HEK293 (cell line): ENCODE results near the gene GAL3ST1.

ENCODE experiments used
- CTCF ChIA-PET: fragments of 350-600 bp; formaldehyde crosslinking; extraction: SDS; loops from one replicate; lab custom pipeline; 2021; ENCODE audit warnings: antibody characterized with exemption; lab: Yijun Ruan, JAX
- POLR2A ChIA-PET: fragments of 300-600 bp; formaldehyde crosslinking; extraction: SDS; loops from one replicate; lab custom pipeline; 2020; ENCODE audit warnings: antibody characterized with exemption, inconsistent platforms; lab: Yijun Ruan, JAX
- H3K27ac ChIP-seq: fragments of 200-500 bp; sonication (Bioruptor generic); 2 replicates; pipeline ENCODE4 v1.5.1; 2014; ENCODE audit warnings: low read depth, low read length, control low read depth, inconsistent platforms; ENCODE audit errors: extremely low read depth
- H3K36me3 ChIP-seq, 2 experiments: fragments of 200-500 bp in 1 of 2; sonication (Bioruptor generic) in 1 of 2; 1 replicate in 1 of 2; 2 replicates in 1 of 2; pipeline ENCODE4 v1.5.1; 2014 to 2017; ENCODE audit warnings: inconsistent platforms in 2 of 2, low read length in 2 of 2; ENCODE audit not compliant: control insufficient read depth in 2 of 2, insufficient read depth in 1 of 2
- H3K4me1 ChIP-seq: fragments of 200-500 bp; sonication (Bioruptor generic); 2 replicates; pipeline ENCODE4 v1.5.1; 2014; ENCODE audit warnings: mild to moderate bottlenecking, low read length, inconsistent platforms; ENCODE audit not compliant: control insufficient read depth, insufficient read depth
- H3K4me3 ChIP-seq: 2 replicates; pipeline ENCODE4 v1.5.1; 2011; ENCODE audit warnings: low read depth, mild to moderate bottlenecking, control low read depth, low read length, moderate library complexity
- H3K9me3 ChIP-seq: fragments of 200-500 bp; sonication (Bioruptor generic); 2 replicates; pipeline ENCODE4 v1.5.1; 2014; ENCODE audit warnings: low read depth, low read length, inconsistent platforms; ENCODE audit not compliant: control insufficient read depth, insufficient read depth
- FEZF1 ChIP-seq: fragments of 450-650 bp; formaldehyde crosslinking; IDR thresholded peaks from 2 replicates; pipeline ENCODE4 v1.5.1; 2016; ENCODE audit warnings: missing biosample characterization, missing genetic modification characterization
- GLI2 ChIP-seq: fragments of 450-650 bp; formaldehyde crosslinking; IDR thresholded peaks from 2 replicates; pipeline ENCODE4; 2017; ENCODE audit warnings: missing biosample characterization, missing genetic modification characterization, low read depth, borderline replicate concordance
- GLI4 ChIP-seq: fragments of 450-650 bp; formaldehyde crosslinking; IDR thresholded peaks from 2 replicates; pipeline ENCODE4 v1.5.1; 2016; ENCODE audit warnings: missing biosample characterization, missing genetic modification characterization
- GLIS1 ChIP-seq: fragments of 450-650 bp; formaldehyde crosslinking; IDR thresholded peaks from 2 replicates; pipeline ENCODE4 v1.5.1; 2016; ENCODE audit warnings: missing biosample characterization, missing genetic modification characterization
- INSM2 ChIP-seq: fragments of 450-650 bp; formaldehyde crosslinking; IDR thresholded peaks from 2 replicates; pipeline ENCODE4 v1.5.1; 2016; ENCODE audit warnings: missing biosample characterization, missing genetic modification characterization
- SP2 ChIP-seq: fragments of 450-650 bp; formaldehyde crosslinking; IDR thresholded peaks from 2 replicates; pipeline ENCODE4 v1.5.1; 2016; ENCODE audit warnings: missing biosample characterization, missing genetic modification characterization
- SP3 ChIP-seq: fragments of 450-650 bp; formaldehyde crosslinking; IDR thresholded peaks from 2 replicates; pipeline ENCODE4 v1.5.1; 2016; ENCODE audit warnings: missing biosample characterization, missing genetic modification characterization
- YY1 ChIP-seq: fragments of 450-650 bp; formaldehyde crosslinking; IDR thresholded peaks from 2 replicates; pipeline ENCODE4 v1.5.1; 2018; ENCODE audit warnings: missing biosample characterization, missing genetic modification characterization
- ZEB2 ChIP-seq: fragments of 450-650 bp; formaldehyde crosslinking; IDR thresholded peaks from 2 replicates; pipeline ENCODE4 v1.5.1; 2016; ENCODE audit warnings: missing biosample characterization, missing genetic modification characterization
- ZNF157 ChIP-seq: fragments of 450-650 bp; formaldehyde crosslinking; IDR thresholded peaks from 2 replicates; pipeline ENCODE4 v1.5.1; 2016; ENCODE audit warnings: missing biosample characterization, missing genetic modification characterization
- ZNF2 ChIP-seq: fragments of 450-650 bp; formaldehyde crosslinking; IDR thresholded peaks from 2 replicates; pipeline ENCODE4 v1.5.1; 2016; ENCODE audit warnings: missing biosample characterization, missing genetic modification characterization
- ZNF223 ChIP-seq: fragments of 450-650 bp; formaldehyde crosslinking; IDR thresholded peaks from 2 replicates; pipeline ENCODE4 v1.5.1; 2016; ENCODE audit warnings: missing biosample characterization, missing genetic modification characterization
- ZNF335 ChIP-seq: fragments of 450-650 bp; formaldehyde crosslinking; conservative IDR thresholded peaks from 2 replicates; pipeline ENCODE4 v1.5.1; 2016; ENCODE audit warnings: missing biosample characterization, missing genetic modification characterization
- ZNF433 ChIP-seq: fragments of 450-650 bp; formaldehyde crosslinking; IDR thresholded peaks from 2 replicates; pipeline ENCODE4 v1.5.1; 2016; ENCODE audit warnings: missing biosample characterization, missing genetic modification characterization, low read depth
- ZNF473 ChIP-seq: fragments of 450-650 bp; formaldehyde crosslinking; IDR thresholded peaks from 2 replicates; pipeline ENCODE4 v1.5.1; 2017; ENCODE audit warnings: missing biosample characterization, missing genetic modification characterization
- ZNF510 ChIP-seq: fragments of 450-650 bp; formaldehyde crosslinking; IDR thresholded peaks from 2 replicates; pipeline ENCODE4 v1.5.1; 2018; ENCODE audit warnings: mild to moderate bottlenecking, missing genetic modification characterization, missing biosample characterization; ENCODE audit not compliant: insufficient replicate concordance
- ZNF571 ChIP-seq: fragments of 450-650 bp; formaldehyde crosslinking; IDR thresholded peaks from 2 replicates; pipeline ENCODE4 v1.5.0; 2017; ENCODE audit warnings: missing biosample characterization, missing genetic modification characterization
- ZNF600 ChIP-seq: fragments of 450-650 bp; formaldehyde crosslinking; IDR thresholded peaks from 2 replicates; pipeline ENCODE4 v1.5.1; 2016; ENCODE audit warnings: missing biosample characterization, missing genetic modification characterization
- ZNF623 ChIP-seq: fragments of 450-650 bp; formaldehyde crosslinking; IDR thresholded peaks from 2 replicates; pipeline ENCODE4 v1.5.1; 2016; ENCODE audit warnings: missing biosample characterization, missing genetic modification characterization
- ZNF768 ChIP-seq: fragments of 450-650 bp; formaldehyde crosslinking; IDR thresholded peaks from 2 replicates; pipeline ENCODE4 v1.5.1; 2018; ENCODE audit warnings: missing biosample characterization, mild to moderate bottlenecking, missing genetic modification characterization
- ZNF777 ChIP-seq: fragments of 450-650 bp; formaldehyde crosslinking; IDR thresholded peaks from 2 replicates; pipeline ENCODE4 v1.5.1; 2017; ENCODE audit warnings: missing biosample characterization, missing genetic modification characterization, borderline replicate concordance
- ZSCAN30 ChIP-seq: fragments of 450-650 bp; IDR thresholded peaks from 2 replicates; pipeline ENCODE4 v1.5.1; 2018; ENCODE audit warnings: missing biosample characterization, mild to moderate bottlenecking, missing genetic modification characterization, moderate library complexity
- TF ChIP-seq, protein P1 (sequence below): fragments of 450-650 bp; formaldehyde crosslinking; IDR thresholded peaks from 2 replicates; pipeline ENCODE4 v1.5.1; 2016; ENCODE audit warnings: missing biosample characterization, missing genetic modification characterization, borderline replicate concordance
- TF ChIP-seq, protein P2 (sequence below): fragments of 450-650 bp; formaldehyde crosslinking; IDR thresholded peaks from 2 replicates; pipeline ENCODE4 v1.5.1; 2016; ENCODE audit warnings: missing biosample characterization, missing genetic modification characterization, borderline replicate concordance

Gene GAL3ST1

DNA sequence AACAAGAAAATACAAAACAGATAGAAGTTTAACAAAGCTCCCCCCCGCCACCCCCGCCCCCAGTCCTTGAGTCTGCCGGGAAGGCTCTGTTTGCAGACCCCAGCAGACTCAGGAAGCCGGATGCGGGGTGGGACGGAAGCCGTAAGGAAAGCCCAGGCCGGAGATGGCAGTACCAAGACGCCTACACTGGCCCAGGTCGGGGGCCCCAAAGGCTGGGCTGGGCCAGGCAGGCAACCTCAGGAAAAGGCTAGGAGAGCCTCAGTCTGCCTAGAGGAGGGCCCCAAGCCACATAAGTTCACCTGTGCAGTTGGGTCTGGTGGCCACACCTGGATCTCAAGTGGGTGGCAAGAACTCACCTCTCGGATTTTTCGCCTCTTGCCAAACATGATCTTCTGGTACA is 4.0 kb upstream of the GAL3ST1 start (continued):
- TF ChIP-seq ZNF473 (tag by site-specific recombination) (no peak), ZNF335 (tag by site-specific recombination) (no peak), GLI2 (no peak), ZNF768 (tag by site-specific recombination) (no peak), INSM2 (tag by site-specific recombination) (no peak), ZEB2 (tag by site-specific recombination) (no peak), ZNF623 (no peak), ZNF157 (no peak)
- TF ChIP-seq, protein P1, sequence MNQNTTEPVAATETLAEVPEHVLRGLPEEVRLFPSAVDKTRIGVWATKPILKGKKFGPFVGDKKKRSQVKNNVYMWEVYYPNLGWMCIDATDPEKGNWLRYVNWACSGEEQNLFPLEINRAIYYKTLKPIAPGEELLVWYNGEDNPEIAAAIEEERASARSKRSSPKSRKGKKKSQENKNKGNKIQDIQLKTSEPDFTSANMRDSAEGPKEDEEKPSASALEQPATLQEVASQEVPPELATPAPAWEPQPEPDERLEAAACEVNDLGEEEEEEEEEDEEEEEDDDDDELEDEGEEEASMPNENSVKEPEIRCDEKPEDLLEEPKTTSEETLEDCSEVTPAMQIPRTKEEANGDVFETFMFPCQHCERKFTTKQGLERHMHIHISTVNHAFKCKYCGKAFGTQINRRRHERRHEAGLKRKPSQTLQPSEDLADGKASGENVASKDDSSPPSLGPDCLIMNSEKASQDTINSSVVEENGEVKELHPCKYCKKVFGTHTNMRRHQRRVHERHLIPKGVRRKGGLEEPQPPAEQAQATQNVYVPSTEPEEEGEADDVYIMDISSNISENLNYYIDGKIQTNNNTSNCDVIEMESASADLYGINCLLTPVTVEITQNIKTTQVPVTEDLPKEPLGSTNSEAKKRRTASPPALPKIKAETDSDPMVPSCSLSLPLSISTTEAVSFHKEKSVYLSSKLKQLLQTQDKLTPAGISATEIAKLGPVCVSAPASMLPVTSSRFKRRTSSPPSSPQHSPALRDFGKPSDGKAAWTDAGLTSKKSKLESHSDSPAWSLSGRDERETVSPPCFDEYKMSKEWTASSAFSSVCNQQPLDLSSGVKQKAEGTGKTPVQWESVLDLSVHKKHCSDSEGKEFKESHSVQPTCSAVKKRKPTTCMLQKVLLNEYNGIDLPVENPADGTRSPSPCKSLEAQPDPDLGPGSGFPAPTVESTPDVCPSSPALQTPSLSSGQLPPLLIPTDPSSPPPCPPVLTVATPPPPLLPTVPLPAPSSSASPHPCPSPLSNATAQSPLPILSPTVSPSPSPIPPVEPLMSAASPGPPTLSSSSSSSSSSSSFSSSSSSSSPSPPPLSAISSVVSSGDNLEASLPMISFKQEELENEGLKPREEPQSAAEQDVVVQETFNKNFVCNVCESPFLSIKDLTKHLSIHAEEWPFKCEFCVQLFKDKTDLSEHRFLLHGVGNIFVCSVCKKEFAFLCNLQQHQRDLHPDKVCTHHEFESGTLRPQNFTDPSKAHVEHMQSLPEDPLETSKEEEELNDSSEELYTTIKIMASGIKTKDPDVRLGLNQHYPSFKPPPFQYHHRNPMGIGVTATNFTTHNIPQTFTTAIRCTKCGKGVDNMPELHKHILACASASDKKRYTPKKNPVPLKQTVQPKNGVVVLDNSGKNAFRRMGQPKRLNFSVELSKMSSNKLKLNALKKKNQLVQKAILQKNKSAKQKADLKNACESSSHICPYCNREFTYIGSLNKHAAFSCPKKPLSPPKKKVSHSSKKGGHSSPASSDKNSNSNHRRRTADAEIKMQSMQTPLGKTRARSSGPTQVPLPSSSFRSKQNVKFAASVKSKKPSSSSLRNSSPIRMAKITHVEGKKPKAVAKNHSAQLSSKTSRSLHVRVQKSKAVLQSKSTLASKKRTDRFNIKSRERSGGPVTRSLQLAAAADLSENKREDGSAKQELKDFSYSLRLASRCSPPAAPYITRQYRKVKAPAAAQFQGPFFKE (tag by site-specific recombination), result no peak

- Histone ChIP-seq H3K36me3 (peaks cover 10 to 61% of the 10 kb centered on the region in 2 experiments), H3K27ac (no peak overlapping the region), H3K4me3 (no peak overlapping the region), H3K4me1 (no peaks in the 10 kb centered on the region; the same call in 1 of the 2 replicates), H3K9me3 (no peaks in the 10 kb centered on the region)
- ChIA-PET CTCF (no interaction called here), POLR2A (no interaction called here)
- no peak for TF ChIP-seq ZSCAN30
- no peak for TF ChIP-seq ZNF571 (tag by site-specific recombination)
- no peak for TF ChIP-seq ZNF433 (tag by site-specific recombination)
- TF ChIP-seq ZNF600 (tag by site-specific recombination), result peak; percentile 37
Measured at GRCh38 chr22:30575859-30576258, 1.4 kb upstream of the GAL3ST1 start.

- Histone ChIP-seq H3K9me3 (no peaks in the 10 kb centered on the region), H3K4me1 (no peaks in the 10 kb centered on the region; the same call in 1 of the 2 replicates), H3K36me3 (peaks cover 10 to 53% of the 10 kb centered on the region in 2 experiments), H3K4me3 (peak overlapping the region; percentile 27; the same call in 1 of the 2 replicates), H3K27ac (no peak overlapping the region)
- CTCF ChIA-PET, result no interaction called here
- POLR2A ChIA-PET, result interaction anchor here (0.5 to 1.7 kb wide), 3 partner anchors 14 to 145 kb away, joined by 3 to 4 read pairs (median 4); partner anchors contain the start of gene PES1
- TF ChIP-seq ZNF510 (tag by site-specific recombination) (no peak), SP3 (tag by site-specific recombination) (no peak), ZNF2 (no peak), YY1 (tag by site-specific recombination) (no peak), ZNF223 (tag by site-specific recombination) (no peak), GLI4 (tag by site-specific recombination) (no peak), SP2 (0 out of 2 replicates have a peak, but pooled peaks have one; percentile 4), FEZF1 (tag by site-specific recombination) (no peak), ZNF777 (tag by site-specific recombination) (no peak), GLIS1 (tag by site-specific recombination) (peak; percentile 21; the same call in 1 of the 2 replicates)
- TF ChIP-seq, protein P2, sequence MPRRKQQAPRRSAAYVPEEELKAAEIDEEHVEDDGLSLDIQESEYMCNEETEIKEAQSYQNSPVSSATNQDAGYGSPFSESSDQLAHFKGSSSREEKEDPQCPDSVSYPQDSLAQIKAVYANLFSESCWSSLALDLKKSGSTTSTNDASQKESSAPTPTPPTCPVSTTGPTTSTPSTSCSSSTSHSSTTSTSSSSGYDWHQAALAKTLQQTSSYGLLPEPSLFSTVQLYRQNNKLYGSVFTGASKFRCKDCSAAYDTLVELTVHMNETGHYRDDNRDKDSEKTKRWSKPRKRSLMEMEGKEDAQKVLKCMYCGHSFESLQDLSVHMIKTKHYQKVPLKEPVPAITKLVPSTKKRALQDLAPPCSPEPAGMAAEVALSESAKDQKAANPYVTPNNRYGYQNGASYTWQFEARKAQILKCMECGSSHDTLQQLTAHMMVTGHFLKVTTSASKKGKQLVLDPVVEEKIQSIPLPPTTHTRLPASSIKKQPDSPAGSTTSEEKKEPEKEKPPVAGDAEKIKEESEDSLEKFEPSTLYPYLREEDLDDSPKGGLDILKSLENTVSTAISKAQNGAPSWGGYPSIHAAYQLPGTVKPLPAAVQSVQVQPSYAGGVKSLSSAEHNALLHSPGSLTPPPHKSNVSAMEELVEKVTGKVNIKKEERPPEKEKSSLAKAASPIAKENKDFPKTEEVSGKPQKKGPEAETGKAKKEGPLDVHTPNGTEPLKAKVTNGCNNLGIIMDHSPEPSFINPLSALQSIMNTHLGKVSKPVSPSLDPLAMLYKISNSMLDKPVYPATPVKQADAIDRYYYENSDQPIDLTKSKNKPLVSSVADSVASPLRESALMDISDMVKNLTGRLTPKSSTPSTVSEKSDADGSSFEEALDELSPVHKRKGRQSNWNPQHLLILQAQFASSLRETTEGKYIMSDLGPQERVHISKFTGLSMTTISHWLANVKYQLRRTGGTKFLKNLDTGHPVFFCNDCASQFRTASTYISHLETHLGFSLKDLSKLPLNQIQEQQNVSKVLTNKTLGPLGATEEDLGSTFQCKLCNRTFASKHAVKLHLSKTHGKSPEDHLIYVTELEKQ, result no peak
Measured at GRCh38 chr22:30574997-30575671, 669 bp upstream of the GAL3ST1 start.
